Lower leg skin (tissue), 3 donors: ENCODE data around the gene LRPPRC.

Experiments used
- POLR2A ChIP-seq, 2 donors: fragments of 450-650 bp; IDR thresholded peaks; one replicate each; pipeline ENCODE4 v1.6.1; 2016 to 2017; ENCODE audit warnings: antibody characterized with exemption in 2 of 2, mild to moderate bottlenecking in 1 of 2, moderate library complexity in 1 of 2
- TF ChIP-seq, protein P1 (sequence below), 3 donors: fragments of 450-650 bp; IDR thresholded peaks; one replicate each; pipeline ENCODE4 v1.5.1; 2016; ENCODE audit warnings: antibody characterized with exemption in 3 of 3, mild to moderate bottlenecking in 3 of 3, moderate library complexity in 2 of 3

DNA sequence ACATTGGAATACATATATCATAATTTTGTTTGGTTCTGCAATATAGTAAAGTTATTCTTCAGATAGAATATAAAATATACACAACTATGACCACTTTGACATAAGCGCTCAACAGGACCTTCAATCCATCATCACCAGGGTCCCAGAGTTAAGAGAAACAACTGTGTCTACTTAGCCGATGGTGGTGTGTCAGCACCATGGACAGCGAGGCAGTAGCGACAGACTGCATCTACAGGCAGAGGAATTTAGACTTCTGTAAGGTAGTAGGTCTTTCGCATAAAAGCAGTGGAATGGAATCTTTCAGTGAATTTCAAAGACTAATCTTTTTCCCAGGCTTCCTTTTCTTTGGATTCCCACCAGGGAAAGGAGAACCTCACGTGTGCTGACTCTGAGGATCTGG, 20.5 kb upstream of the LRPPRC start:
- no peak for TF ChIP-seq POLR2A (IDR thresholded peaks at IDR 0.05)
- TF ChIP-seq, protein P1, sequence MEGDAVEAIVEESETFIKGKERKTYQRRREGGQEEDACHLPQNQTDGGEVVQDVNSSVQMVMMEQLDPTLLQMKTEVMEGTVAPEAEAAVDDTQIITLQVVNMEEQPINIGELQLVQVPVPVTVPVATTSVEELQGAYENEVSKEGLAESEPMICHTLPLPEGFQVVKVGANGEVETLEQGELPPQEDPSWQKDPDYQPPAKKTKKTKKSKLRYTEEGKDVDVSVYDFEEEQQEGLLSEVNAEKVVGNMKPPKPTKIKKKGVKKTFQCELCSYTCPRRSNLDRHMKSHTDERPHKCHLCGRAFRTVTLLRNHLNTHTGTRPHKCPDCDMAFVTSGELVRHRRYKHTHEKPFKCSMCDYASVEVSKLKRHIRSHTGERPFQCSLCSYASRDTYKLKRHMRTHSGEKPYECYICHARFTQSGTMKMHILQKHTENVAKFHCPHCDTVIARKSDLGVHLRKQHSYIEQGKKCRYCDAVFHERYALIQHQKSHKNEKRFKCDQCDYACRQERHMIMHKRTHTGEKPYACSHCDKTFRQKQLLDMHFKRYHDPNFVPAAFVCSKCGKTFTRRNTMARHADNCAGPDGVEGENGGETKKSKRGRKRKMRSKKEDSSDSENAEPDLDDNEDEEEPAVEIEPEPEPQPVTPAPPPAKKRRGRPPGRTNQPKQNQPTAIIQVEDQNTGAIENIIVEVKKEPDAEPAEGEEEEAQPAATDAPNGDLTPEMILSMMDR (IDR thresholded peaks at IDR 0.05): no peak
